Activated CD8-positive, alpha-beta memory T cell treated with anti-CD3 and anti-CD28 coated beads for 48 hours (primary cell): ENCODE data around the gene HEG1.

Experiments used
- DNase-seq, 3 experiments: peaks; one replicate each; pipeline ENCODE4 v3.0.0-alpha.2; 2020; ENCODE audit warnings: low read depth in 2 of 3, low spot score in 2 of 3

The HEG1 gene

GRCh38 chr3:125072749-125073389 is 17.1 kb upstream of the HEG1 start:
- DNase-seq: no peak

- no peak for DNase-seq
Measured at GRCh38 chr3:125072301-125072700, 16.5 kb upstream of the HEG1 start.

GRCh38 chr3:125069968-125070745 is 14.4 kb upstream of the HEG1 start:
- DNase-seq: no peak

- DNase-seq: no peak
Measured at GRCh38 chr3:125069452-125069851, 13.7 kb upstream of the HEG1 start.

GRCh38 chr3:125068265-125068664 is 12.5 kb upstream of the HEG1 start:
- DNase-seq: no peak

- no peak for DNase-seq
Measured at GRCh38 chr3:125067225-125067624, 11.4 kb upstream of the HEG1 start.

- no peak for DNase-seq
Measured at GRCh38 chr3:125062904-125063618, 7.3 kb upstream of the HEG1 start.

- DNase-seq: no peak
Measured at GRCh38 chr3:125061646-125062045, 5.8 kb upstream of the HEG1 start.

GRCh38 chr3:125061170-125061569 is 5.4 kb upstream of the HEG1 start:
- no peak for DNase-seq

GRCh38 chr3:125059488-125060245 is 3.9 kb upstream of the HEG1 start:
- no peak for DNase-seq

- no peak for DNase-seq
Measured at GRCh38 chr3:125058959-125059358, 3.2 kb upstream of the HEG1 start.

- DNase-seq: no peak
Measured at GRCh38 chr3:125058529-125058928, 2.7 kb upstream of the HEG1 start.

- no peak for DNase-seq
Measured at GRCh38 chr3:125057186-125057850, 1.5 kb upstream of the HEG1 start.

- peak in 1 of 3 experiments; percentile 10 for DNase-seq
Measured at GRCh38 chr3:125055331-125055912, 375 bp downstream of the HEG1 start.

- DNase-seq: no peak
Measured at GRCh38 chr3:125054449-125055329, 1.1 kb downstream of the HEG1 start.

- DNase-seq: no peak
Measured at GRCh38 chr3:125054062-125054448, 1.7 kb downstream of the HEG1 start.

- no peak for DNase-seq
Measured at GRCh38 chr3:125053304-125053699, 2.5 kb downstream of the HEG1 start.

GRCh38 chr3:125052624-125053303 is 3.0 kb downstream of the HEG1 start:
- no peak for DNase-seq
